RWPE2 (cell line): Measurements from ENCODE around the gene SORL1.

Source experiments
- ATAC-seq: fragments of 200-7000 bp; cut with Tn5 transposase; 3 replicates; pipeline ENCODE4 v1.9.1; 2021; ENCODE audit warnings: low read depth
- DNase-seq: peaks from one replicate; pipeline ENCODE4 v3.0.0-alpha.2; 2020; ENCODE audit warnings: low spot score
- H3K27ac ChIP-seq: fragments of 450-650 bp; 2 replicates; pipeline ENCODE4 v1.5.1; 2017; ENCODE audit warnings: mild to moderate bottlenecking; ENCODE audit not compliant: poor library complexity, severe bottlenecking
- H3K27me3 ChIP-seq: fragments of 250-450 bp; sonication (Bioruptor Pico); 2 replicates; pipeline ENCODE4 v1.5.1; 2021; ENCODE audit warnings: mild to moderate bottlenecking, moderate library complexity; ENCODE audit not compliant: insufficient read depth, poor library complexity, severe bottlenecking
- H3K36me3 ChIP-seq: fragments of 250-450 bp; sonication (Bioruptor Pico); 2 replicates; pipeline ENCODE4 v1.5.1; 2020; ENCODE audit warnings: low read depth, mild to moderate bottlenecking, moderate library complexity
- H3K4me1 ChIP-seq: fragments of 250-450 bp; sonication (Bioruptor Pico); 2 replicates; pipeline ENCODE4 v1.5.1; 2021; ENCODE audit warnings: mild to moderate bottlenecking, moderate library complexity; ENCODE audit not compliant: insufficient read depth, poor library complexity, severe bottlenecking
- H3K4me3 ChIP-seq: fragments of 250-450 bp; sonication (Bioruptor Pico); 2 replicates; pipeline ENCODE4 v1.5.1; 2021; ENCODE audit warnings: mild to moderate bottlenecking, moderate library complexity; ENCODE audit not compliant: severe bottlenecking
- H3K9me3 ChIP-seq: fragments of 250-450 bp; sonication (Bioruptor Pico); 2 replicates; pipeline ENCODE4 v1.5.1; 2021; ENCODE audit warnings: mild to moderate bottlenecking, moderate library complexity; ENCODE audit not compliant: severe bottlenecking
- TF ChIP-seq, protein P1 (sequence below): fragments of 450-650 bp; IDR thresholded peaks from one replicate; pipeline ENCODE4 v1.5.1; 2017; ENCODE audit warnings: mild to moderate bottlenecking, moderate library complexity; ENCODE audit not compliant: poor library complexity, severe bottlenecking

Gene SORL1

DNA sequence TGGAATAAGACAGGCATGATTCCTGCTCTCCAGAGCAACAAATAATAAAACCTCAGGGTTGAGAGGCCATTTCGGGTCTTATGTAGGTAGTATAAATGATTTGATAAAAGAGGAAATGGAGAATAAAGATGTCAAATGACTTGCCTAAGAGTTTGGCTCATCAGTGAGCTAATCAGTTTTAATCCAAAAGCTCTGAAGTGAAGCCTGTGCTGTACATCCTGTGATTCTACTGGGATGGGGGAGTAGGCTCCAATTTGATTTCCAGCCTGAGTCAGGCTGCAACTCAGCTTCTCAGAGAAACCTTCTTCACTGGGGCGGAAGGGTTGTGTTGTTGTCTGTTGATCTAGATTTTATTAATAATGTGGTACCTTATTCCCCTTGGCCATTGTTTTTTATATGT is 192.9 kb downstream of the SORL1 start:
- DNase-seq: no peak
- TF ChIP-seq, protein P1, sequence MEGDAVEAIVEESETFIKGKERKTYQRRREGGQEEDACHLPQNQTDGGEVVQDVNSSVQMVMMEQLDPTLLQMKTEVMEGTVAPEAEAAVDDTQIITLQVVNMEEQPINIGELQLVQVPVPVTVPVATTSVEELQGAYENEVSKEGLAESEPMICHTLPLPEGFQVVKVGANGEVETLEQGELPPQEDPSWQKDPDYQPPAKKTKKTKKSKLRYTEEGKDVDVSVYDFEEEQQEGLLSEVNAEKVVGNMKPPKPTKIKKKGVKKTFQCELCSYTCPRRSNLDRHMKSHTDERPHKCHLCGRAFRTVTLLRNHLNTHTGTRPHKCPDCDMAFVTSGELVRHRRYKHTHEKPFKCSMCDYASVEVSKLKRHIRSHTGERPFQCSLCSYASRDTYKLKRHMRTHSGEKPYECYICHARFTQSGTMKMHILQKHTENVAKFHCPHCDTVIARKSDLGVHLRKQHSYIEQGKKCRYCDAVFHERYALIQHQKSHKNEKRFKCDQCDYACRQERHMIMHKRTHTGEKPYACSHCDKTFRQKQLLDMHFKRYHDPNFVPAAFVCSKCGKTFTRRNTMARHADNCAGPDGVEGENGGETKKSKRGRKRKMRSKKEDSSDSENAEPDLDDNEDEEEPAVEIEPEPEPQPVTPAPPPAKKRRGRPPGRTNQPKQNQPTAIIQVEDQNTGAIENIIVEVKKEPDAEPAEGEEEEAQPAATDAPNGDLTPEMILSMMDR: no peak
- no peaks in the 10 kb centered on the region for H3K27me3 ChIP-seq

DNA sequence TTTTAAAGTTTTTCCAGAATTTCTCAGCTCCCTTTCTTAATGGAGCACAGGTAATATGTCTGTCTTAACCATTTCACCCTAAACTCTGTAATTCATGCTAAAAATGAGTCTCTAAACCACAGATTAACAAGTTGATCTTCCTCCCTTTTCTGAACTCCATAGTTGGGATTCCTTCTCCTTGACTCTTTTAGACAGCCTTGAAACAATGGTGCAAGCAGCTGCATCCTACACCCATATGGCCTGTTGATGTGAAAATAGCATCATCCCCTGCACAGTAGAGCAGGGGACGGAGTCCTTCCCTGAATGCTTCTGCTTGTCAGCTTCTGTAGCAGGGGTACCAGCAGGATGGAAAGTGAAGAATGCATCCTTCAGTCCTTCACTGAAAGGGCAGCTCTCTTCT is 193.5 kb downstream of the SORL1 start:
- H3K9me3 ChIP-seq: no peaks in the 10 kb centered on the region
- no peaks in the 10 kb centered on the region for H3K36me3 ChIP-seq
- ATAC-seq (no peak), DNase-seq (no peak)
- no peaks in the 10 kb centered on the region for H3K27me3 ChIP-seq
- H3K27ac ChIP-seq: no peak overlapping the region
- H3K4me3 ChIP-seq: no peak overlapping the region
- no peaks in the 10 kb centered on the region for H3K4me1 ChIP-seq
- TF ChIP-seq, protein P1: no peak

More for the DNA sequence above, 192.9 kb downstream of the SORL1 start:
- H3K4me1 ChIP-seq: no peaks in the 10 kb centered on the region
- ATAC-seq: no peak
- H3K36me3 ChIP-seq: no peaks in the 10 kb centered on the region
- no peak overlapping the region for H3K4me3 ChIP-seq
- H3K9me3 ChIP-seq: no peaks in the 10 kb centered on the region
- H3K27ac ChIP-seq: no peak overlapping the region

DNA sequence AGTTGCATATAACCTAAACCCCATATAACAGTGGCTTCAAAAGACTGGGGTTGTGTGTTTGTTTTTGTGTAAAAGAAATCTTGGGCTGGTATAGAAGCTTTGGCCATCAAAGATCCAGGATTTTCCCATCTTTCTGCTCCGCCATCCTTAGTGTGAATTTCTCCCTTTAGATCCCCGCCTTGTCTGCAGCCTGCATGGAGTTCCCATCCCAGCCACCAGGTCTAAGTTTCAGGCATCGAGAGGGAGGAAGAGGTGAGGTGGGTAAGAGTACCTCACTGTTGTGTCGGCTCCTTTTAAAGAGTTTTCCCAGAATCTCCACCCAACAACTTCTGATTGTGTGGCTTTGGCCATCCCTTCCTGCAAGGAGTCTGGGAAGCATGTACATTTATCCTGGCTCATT is 196.2 kb downstream of the SORL1 start:
- no peak overlapping the region for H3K4me3 ChIP-seq
- no peaks in the 10 kb centered on the region for H3K36me3 ChIP-seq
- H3K9me3 ChIP-seq: no peaks in the 10 kb centered on the region
- no peak overlapping the region for H3K27ac ChIP-seq
- DNase-seq (no peak), ATAC-seq (no peak)
- no peaks in the 10 kb centered on the region for H3K4me1 ChIP-seq
- no peaks in the 10 kb centered on the region for H3K27me3 ChIP-seq
- TF ChIP-seq, protein P1: no peak

DNA sequence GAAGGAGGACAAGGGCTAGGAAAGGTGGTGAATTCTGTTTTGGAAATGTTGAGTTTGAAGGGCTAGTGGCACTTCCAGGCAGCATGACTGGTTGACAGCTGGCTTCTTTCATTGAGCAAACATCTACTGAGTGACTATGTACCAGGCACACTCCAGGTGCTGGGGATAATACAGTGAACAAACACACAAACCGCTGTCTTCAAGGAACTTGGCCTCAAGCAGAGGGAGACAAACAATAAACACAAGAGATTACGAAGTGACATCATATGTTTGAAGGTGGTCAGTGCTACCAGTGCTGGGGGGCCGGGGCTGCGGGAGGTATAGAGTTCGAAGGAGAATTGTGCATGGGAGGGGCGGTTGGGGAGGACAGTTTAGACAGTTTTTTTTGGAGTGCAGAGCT is 197.7 kb downstream of the SORL1 start:
- no peak overlapping the region for H3K4me3 ChIP-seq
- DNase-seq: no peak
- H3K27me3 ChIP-seq: no peaks in the 10 kb centered on the region
- no peak overlapping the region for H3K27ac ChIP-seq
- H3K9me3 ChIP-seq: no peaks in the 10 kb centered on the region
- no peaks in the 10 kb centered on the region for H3K36me3 ChIP-seq
- no peak for ATAC-seq
- peaks cover 3% of the 10 kb centered on the region for H3K4me1 ChIP-seq
- TF ChIP-seq, protein P1: no peak

DNA sequence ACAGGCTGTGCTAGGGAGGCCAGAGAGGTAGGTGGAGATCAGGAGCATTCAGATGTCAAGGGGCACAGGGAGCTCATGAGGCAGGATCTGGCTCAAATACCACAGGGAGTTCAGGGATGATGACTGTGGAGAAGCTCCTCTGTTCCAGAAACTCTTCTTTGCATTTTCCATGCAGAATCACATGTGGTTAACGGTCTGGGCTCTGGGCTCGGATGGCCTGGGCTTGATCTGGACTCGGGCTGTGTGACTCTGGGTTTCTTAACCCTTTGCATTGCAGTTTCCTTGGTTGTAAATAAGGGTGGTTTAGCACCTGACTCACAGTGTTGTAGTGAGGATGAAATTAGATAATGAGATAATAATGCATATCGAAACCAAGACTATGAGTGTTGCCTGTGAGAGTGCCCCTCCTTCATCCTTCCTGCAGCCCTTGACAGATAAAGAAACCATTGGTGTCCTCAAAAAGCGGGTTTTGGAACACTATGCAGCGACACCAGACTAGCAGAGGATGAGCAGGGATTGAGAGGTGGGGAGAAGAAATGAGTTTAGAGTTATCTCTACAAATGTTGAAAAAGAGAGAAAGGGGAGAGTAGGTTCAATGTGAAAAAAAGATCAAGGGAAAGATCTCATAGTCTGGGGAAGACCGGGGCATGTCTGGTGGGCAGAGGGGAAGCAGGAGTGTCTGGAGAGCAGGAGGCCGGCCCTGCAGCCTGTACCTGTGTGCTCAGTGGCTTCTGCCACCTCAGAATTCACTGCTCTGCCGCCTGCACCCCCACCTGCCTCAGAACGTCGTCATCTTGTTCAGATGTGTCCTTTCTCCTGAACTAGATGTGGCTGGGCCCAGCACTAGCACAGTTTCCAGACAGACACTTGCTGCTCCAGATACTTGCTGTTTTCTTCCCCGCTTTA is 198.5 kb downstream of the SORL1 start:
- no peaks in the 10 kb centered on the region for H3K36me3 ChIP-seq
- ATAC-seq: no peak
- H3K27me3 ChIP-seq: no peaks in the 10 kb centered on the region
- TF ChIP-seq, protein P1: no peak
- no peak overlapping the region for H3K27ac ChIP-seq
- no peak overlapping the region for H3K4me3 ChIP-seq
- DNase-seq: no peak
- peaks cover 9% of the 10 kb centered on the region for H3K4me1 ChIP-seq
- no peaks in the 10 kb centered on the region for H3K9me3 ChIP-seq
